Neuronal stem cell (in vitro differentiated cells): Measurements from ENCODE around the gene PLXNA4.

Source experiments
- DNase-seq: peaks from one replicate; pipeline ENCODE4 v3.0.0-alpha.2; 2013; ENCODE audit warnings: low spot score
- H2AFZ ChIP-seq: one replicate; pipeline ENCODE4 v1.6.1; 2013; ENCODE audit warnings: mild to moderate bottlenecking, low read length, inconsistent platforms
- H2AK5ac ChIP-seq: 2 replicates; pipeline ENCODE4 v1.6.1; 2013; ENCODE audit warnings: low read depth, mild to moderate bottlenecking, inconsistent platforms, low read length, moderate library complexity, mixed read lengths
- H2BK120ac ChIP-seq: 2 replicates; pipeline ENCODE4 v1.6.1; 2013; ENCODE audit warnings: low read depth, mild to moderate bottlenecking, inconsistent platforms, low read length, moderate library complexity, mixed read lengths
- H2BK12ac ChIP-seq: one replicate; pipeline ENCODE4 v1.6.1; 2013; ENCODE audit warnings: low read length, inconsistent platforms
- H2BK15ac ChIP-seq: 2 replicates; pipeline ENCODE4 v1.6.1; 2013; ENCODE audit warnings: mild to moderate bottlenecking, low read length, inconsistent platforms, mixed read lengths
- H2BK5ac ChIP-seq: one replicate; pipeline ENCODE4 v1.6.1; 2013; ENCODE audit warnings: inconsistent platforms, mild to moderate bottlenecking, low read length, moderate library complexity
- H3K14ac ChIP-seq: one replicate; pipeline ENCODE4 v1.6.1; 2013; ENCODE audit warnings: low read length, inconsistent platforms
- H3K18ac ChIP-seq: 2 replicates; pipeline ENCODE4 v1.6.1; 2013; ENCODE audit warnings: low read length, inconsistent platforms
- H3K23ac ChIP-seq: 2 replicates; pipeline ENCODE4 v1.6.1; 2013; ENCODE audit warnings: low read depth, mild to moderate bottlenecking, mixed read lengths, low read length, inconsistent platforms; ENCODE audit not compliant: poor library complexity
- H3K27ac ChIP-seq: replicated peaks from 3 replicates; pipeline ENCODE4 v1.5.1; 2013; ENCODE audit warnings: low read length, inconsistent platforms
- H3K27me3 ChIP-seq, 3 experiments: 2 replicates each; pipeline ENCODE4 v1.6.1; 2013; ENCODE audit warnings: low read length in 3 of 3, mild to moderate bottlenecking in 2 of 3, inconsistent platforms in 1 of 3, low read depth in 1 of 3, mixed read lengths in 1 of 3, moderate library complexity in 1 of 3; ENCODE audit not compliant: control insufficient read depth in 3 of 3, insufficient read depth in 3 of 3
- H3K36me3 ChIP-seq, 2 donors: replicated peaks in 1 of 2; 2 replicates each; pipeline ENCODE4 v1.6.1; 2013; ENCODE audit warnings: low read length in 2 of 2; ENCODE audit not compliant: control insufficient read depth in 2 of 2, insufficient read depth in 2 of 2
- H3K4ac ChIP-seq: 2 replicates; pipeline ENCODE4 v1.6.1; 2013; ENCODE audit warnings: inconsistent platforms, mild to moderate bottlenecking, low read length, moderate library complexity
- H3K4me1 ChIP-seq, 2 donors: 1 replicate in 1 of 2; 2 replicates in 1 of 2; pipeline ENCODE4 v1.6.1; 2013; ENCODE audit warnings: low read length in 2 of 2, low read depth in 1 of 2; ENCODE audit not compliant: control insufficient read depth in 2 of 2, insufficient read depth in 1 of 2
- H3K4me2 ChIP-seq: one replicate; pipeline ENCODE4 v1.6.1; 2013; ENCODE audit warnings: mild to moderate bottlenecking, low read length, inconsistent platforms; ENCODE audit not compliant: insufficient read depth, poor library complexity, severe bottlenecking
- H3K4me3 ChIP-seq, 2 donors: 2 replicates each; pipeline ENCODE4 v1.5.1; 2013; ENCODE audit warnings: low read length in 2 of 2, mild to moderate bottlenecking in 2 of 2, inconsistent platforms in 1 of 2, moderate library complexity in 1 of 2
- H3K79me1 ChIP-seq: one replicate; pipeline ENCODE4 v1.6.1; 2013; ENCODE audit warnings: low read depth, mild to moderate bottlenecking, inconsistent platforms, low read length, moderate library complexity
- H3K9ac ChIP-seq: one replicate; pipeline ENCODE4 v1.6.1; 2013; ENCODE audit warnings: mild to moderate bottlenecking, low read depth, low read length, inconsistent platforms; ENCODE audit not compliant: poor library complexity
- H3K9me3 ChIP-seq, 2 donors: replicated peaks in 1 of 2; 2 replicates each; pipeline versions ENCODE3 to v1.6.1; 2013; ENCODE audit warnings: low read length in 2 of 2, mild to moderate bottlenecking in 2 of 2, inconsistent platforms in 1 of 2, low read depth in 1 of 2, mixed read lengths in 1 of 2, moderate library complexity in 1 of 2; ENCODE audit not compliant: control insufficient read depth in 2 of 2, insufficient read depth in 1 of 2
- H4K8ac ChIP-seq: one replicate; pipeline ENCODE4 v1.6.1; 2013; ENCODE audit warnings: low read depth, mild to moderate bottlenecking, inconsistent platforms, low read length, moderate library complexity
- H4K91ac ChIP-seq: one replicate; pipeline ENCODE4 v1.6.1; 2013; ENCODE audit warnings: low read length, low read depth, mild to moderate bottlenecking, inconsistent platforms; ENCODE audit not compliant: poor library complexity
- WGBS, 2 donors: extraction: QIAGEN DNeasy Blood & Tissue Kit; methylation state at CpG; one replicate each; pipeline ENCODE4 v1.1.7; 2013; ENCODE audit warnings: missing lambda C conversion rate in 2 of 2, mixed read lengths in 1 of 2; ENCODE audit not compliant: insufficient read length in 2 of 2, insufficient replicate concordance in 1 of 2; ENCODE audit errors: extremely low coverage in 2 of 2; 5-methylcytosine and 5-hydroxymethylcytosine counted together

The PLXNA4 gene

GRCh38 chr7:132578826-132579225, 2.6 kb upstream of the PLXNA4 start:
- no CpG with 5 or more reads among the region's 3 CpGs for WGBS, 2 donors
- Histone ChIP-seq H3K9ac (no peak overlapping the region), H2AFZ (no peak overlapping the region), H3K14ac (no peak overlapping the region), H3K4me2 (no peak overlapping the region), H3K36me3 (no peaks in the 10 kb centered on the region), H2BK120ac (no peak overlapping the region), H2BK12ac (no peak overlapping the region), H2BK5ac (no peak overlapping the region), H3K9me3 (no peaks in the 10 kb centered on the region), H2AK5ac (no peak overlapping the region), H3K79me1 (no peaks in the 10 kb centered on the region), H3K27ac (no peak overlapping the region), H4K91ac (no peak overlapping the region), H3K18ac (no peak overlapping the region), H3K4ac (no peak overlapping the region), H3K4me1 (peaks cover 8 to 12% of the 10 kb centered on the region in 2 donors), H3K23ac (no peak overlapping the region), H3K27me3 (peaks cover 7 to 49% (median 45%) of the 10 kb centered on the region in 3 experiments), H2BK15ac (no peak overlapping the region), H4K8ac (no peak overlapping the region), H3K4me3 (no peak overlapping the region)
- no peak for DNase-seq

- Histone ChIP-seq H2AFZ (no peak overlapping the region), H3K4me2 (no peak overlapping the region), H3K4me3 (no peak overlapping the region)
Observed at GRCh38 chr7:132578050-132578370, 1.7 kb upstream of the PLXNA4 start.

GRCh38 chr7:132577206-132578049, 1.2 kb upstream of the PLXNA4 start:
- Histone ChIP-seq H3K14ac (peak overlapping the region; percentile 50), H3K9ac (peak overlapping the region; percentile 54), H3K27ac (no peak overlapping the region), H2AFZ (peak overlapping the region; percentile 90), H3K4ac (no peak overlapping the region), H3K4me2 (peak overlapping the region; percentile 85), H3K18ac (peak overlapping the region; percentile 88), H2AK5ac (no peak overlapping the region), H3K4me1 (peaks cover 8 to 22% of the 10 kb centered on the region in 2 donors), H4K91ac (no peak overlapping the region), H3K9me3 (no peaks in the 10 kb centered on the region), H3K36me3 (no peaks in the 10 kb centered on the region), H3K79me1 (no peaks in the 10 kb centered on the region), H2BK120ac (no peak overlapping the region), H3K23ac (peak overlapping the region; percentile 59), H3K4me3 (peak overlapping the region; percentile 35 to 80), H2BK15ac (peak overlapping the region; percentile 39), H2BK12ac (peak overlapping the region; percentile 67), H4K8ac (no peak overlapping the region), H3K27me3 (peaks cover 12 to 63% (median 59%) of the 10 kb centered on the region in 3 experiments), H2BK5ac (no peak overlapping the region)
- no CpG with 5 or more reads among the region's 65 CpGs for WGBS, 2 donors
- peak; percentile 74 for DNase-seq

More at GRCh38 chr7:132578050-132578370, 1.7 kb upstream of the PLXNA4 start:
- no peaks in the 10 kb centered on the region for H3K79me1 ChIP-seq
- H2BK12ac ChIP-seq: no peak overlapping the region
- no peak overlapping the region for H2BK5ac ChIP-seq
- H2BK120ac ChIP-seq: no peak overlapping the region
- H3K4ac ChIP-seq: no peak overlapping the region
- DNase-seq: no peak
- no peak overlapping the region for H3K23ac ChIP-seq
- H4K91ac ChIP-seq: no peak overlapping the region
- WGBS, 2 donors: no CpG with 5 or more reads among the region's 3 CpGs
- H3K36me3 ChIP-seq: no peaks in the 10 kb centered on the region
- H3K9me3 ChIP-seq: no peaks in the 10 kb centered on the region
- no peak overlapping the region for H3K14ac ChIP-seq
- no peak overlapping the region for H3K27ac ChIP-seq
- H3K27me3 ChIP-seq: peaks cover 11 to 57% (median 53%) of the 10 kb centered on the region in 3 experiments
- no peak overlapping the region for H3K9ac ChIP-seq
- H3K4me1 ChIP-seq: peaks cover 8 to 18% of the 10 kb centered on the region in 2 donors
- no peak overlapping the region for H2AK5ac ChIP-seq
- H2BK15ac ChIP-seq: peak overlapping the region; percentile 39
- H3K18ac ChIP-seq: no peak overlapping the region
- H4K8ac ChIP-seq: no peak overlapping the region

GRCh38 chr7:132576721-132577085, 433 bp upstream of the PLXNA4 start:
- H3K4ac ChIP-seq: no peak overlapping the region
- WGBS, 2 donors: no CpG with 5 or more reads among the region's 55 CpGs
- no peak overlapping the region for H2AK5ac ChIP-seq
- H3K4me1 ChIP-seq: peaks cover 8 to 24% of the 10 kb centered on the region in 2 donors
- H3K36me3 ChIP-seq: no peaks in the 10 kb centered on the region
- no peaks in the 10 kb centered on the region for H3K79me1 ChIP-seq
- H3K4me2 ChIP-seq: peak overlapping the region; percentile 85
- H3K14ac ChIP-seq: no peak overlapping the region
- peak overlapping the region; percentile 78 for H3K9ac ChIP-seq
- peak overlapping the region; percentile 35 to 76 for H3K4me3 ChIP-seq
- no peak overlapping the region for H2BK5ac ChIP-seq
- no peak for DNase-seq
- H3K18ac ChIP-seq: peak overlapping the region; percentile 72
- no peak overlapping the region for H2BK12ac ChIP-seq
- no peak overlapping the region for H4K91ac ChIP-seq
- no peak overlapping the region for H3K23ac ChIP-seq
- H2BK120ac ChIP-seq: no peak overlapping the region
- peak overlapping the region; percentile 20 for H2BK15ac ChIP-seq
- H4K8ac ChIP-seq: no peak overlapping the region
- H3K9me3 ChIP-seq: no peaks in the 10 kb centered on the region
- peak overlapping the region; percentile 85 for H2AFZ ChIP-seq
- H3K27me3 ChIP-seq: peaks cover 12 to 70% (median 61%) of the 10 kb centered on the region in 3 experiments
- no peak overlapping the region for H3K27ac ChIP-seq
